Esophagus (tissue), 2 donors: ENCODE measurements around the gene MT1HL1. TPM values are rescaled to one million over a fixed set of nuclear protein-coding genes. Genes with fewer than 3 reads are reported as not detected.

Experiments used
- H3K27ac ChIP-seq, 2 donors: one replicate each; pipeline ENCODE4 v1.5.1; 2013; ENCODE audit warnings: low read depth in 2 of 2, mild to moderate bottlenecking in 2 of 2, inconsistent platforms in 1 of 2, low read length in 1 of 2, moderate library complexity in 1 of 2
- H3K27me3 ChIP-seq, 2 donors: one replicate each; pipeline ENCODE4 v1.6.1; 2013; ENCODE audit warnings: low read length in 2 of 2, control low read depth in 1 of 2, mild to moderate bottlenecking in 1 of 2; ENCODE audit not compliant: insufficient read depth in 2 of 2, control insufficient read depth in 1 of 2
- H3K36me3 ChIP-seq, 2 donors: one replicate each; pipeline ENCODE4 v1.6.1; 2013; ENCODE audit warnings: low read length in 1 of 2; ENCODE audit not compliant: control insufficient read depth in 2 of 2, insufficient read depth in 2 of 2
- H3K4me1 ChIP-seq, 2 donors: one replicate each; pipeline ENCODE4 v1.6.1; 2013; ENCODE audit warnings: low read length in 1 of 2; ENCODE audit not compliant: control insufficient read depth in 2 of 2, insufficient read depth in 2 of 2
- H3K4me3 ChIP-seq, 2 donors: one replicate each; pipeline ENCODE4 v1.5.1; 2013; ENCODE audit warnings: low read length in 2 of 2, mild to moderate bottlenecking in 2 of 2, low read depth in 1 of 2, moderate library complexity in 1 of 2
- H3K9me3 ChIP-seq, 2 donors: one replicate each; pipeline ENCODE4 v1.6.1; 2013; ENCODE audit warnings: mild to moderate bottlenecking in 2 of 2, low read depth in 1 of 2, low read length in 1 of 2, moderate library complexity in 1 of 2; ENCODE audit not compliant: control insufficient read depth in 2 of 2, insufficient read depth in 1 of 2
- WGBS, 2 donors: extraction: QIAGEN DNeasy Blood & Tissue Kit; methylation state at CpG; one replicate each; pipeline ENCODE4 v1.1.7; 2013; 5-methylcytosine and 5-hydroxymethylcytosine counted together
- polyA plus RNA-seq, 2 donors: library from polyadenylated mRNA; stranded (reverse); fragments of 200-250 nt; gene quantifications; one replicate each; pipeline ENCODE4 v1.2.3, GENCODE V29; 2013
- donor health status: healthy with polysubstance abuse.
- donor health status: Bipolar disorder and iron deficiency.

The MT1HL1 gene
- polyA plus RNA-seq, 2 donors = not detected

DNA sequence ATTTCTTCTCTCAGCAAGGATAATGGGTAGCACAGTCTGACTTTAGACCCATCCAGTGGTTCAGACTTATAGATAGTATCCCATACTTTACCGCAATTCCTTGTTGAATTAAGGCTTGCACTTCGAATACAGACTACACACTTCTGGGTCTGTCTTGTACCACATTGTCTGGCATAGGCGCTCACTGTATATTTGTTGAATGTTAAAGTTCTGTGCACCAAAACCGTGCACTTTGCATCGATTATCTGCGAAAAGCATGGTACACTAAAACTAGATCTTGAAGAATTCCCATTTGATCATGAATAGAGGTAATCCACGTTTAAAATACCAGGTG lies 37.2 kb upstream of the MT1HL1 start:
- no peaks in the 10 kb centered on the region for H3K36me3 ChIP-seq
- no peaks in the 10 kb centered on the region for H3K9me3 ChIP-seq
- peaks cover 0 to 10% of the 10 kb centered on the region in 2 donors for H3K27me3 ChIP-seq
- no peak overlapping the region for H3K27ac ChIP-seq
- 14 to 17% methylated on average over 7 of the region's 7 CpGs for WGBS, 2 donors
- H3K4me1 ChIP-seq = peaks cover 0 to 10% of the 10 kb centered on the region in 2 donors
- peak overlapping the region in 1 of 2 donors; percentile 42 for H3K4me3 ChIP-seq

DNA sequence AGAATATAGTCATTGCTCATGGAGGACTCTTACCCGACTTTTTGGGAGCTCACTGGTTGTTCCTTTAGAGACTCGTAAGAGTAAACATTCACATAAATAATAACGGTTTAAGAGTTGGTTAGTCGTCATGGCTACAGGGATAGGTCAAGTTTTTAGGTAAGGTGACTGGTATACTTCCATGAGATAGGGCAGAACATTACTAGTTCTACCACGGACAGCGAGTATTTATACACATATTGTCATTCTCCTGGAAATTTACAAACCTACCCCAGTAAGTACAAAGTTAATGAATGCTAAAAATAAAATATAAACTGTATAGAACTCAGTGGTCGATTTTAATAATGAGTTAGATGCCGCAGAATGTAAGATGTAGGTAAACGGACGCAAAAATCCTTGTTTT lies 36.6 kb upstream of the MT1HL1 start:
- H3K27me3 ChIP-seq = peaks cover 0 to 10% of the 10 kb centered on the region in 2 donors
- no peak overlapping the region for H3K27ac ChIP-seq
- peaks cover 0 to 10% of the 10 kb centered on the region in 2 donors for H3K4me1 ChIP-seq
- no peaks in the 10 kb centered on the region for H3K36me3 ChIP-seq
- no peak overlapping the region for H3K4me3 ChIP-seq
- WGBS, 2 donors = 65 to 69% methylated on average over 10 of the region's 10 CpGs
- no peaks in the 10 kb centered on the region for H3K9me3 ChIP-seq

DNA sequence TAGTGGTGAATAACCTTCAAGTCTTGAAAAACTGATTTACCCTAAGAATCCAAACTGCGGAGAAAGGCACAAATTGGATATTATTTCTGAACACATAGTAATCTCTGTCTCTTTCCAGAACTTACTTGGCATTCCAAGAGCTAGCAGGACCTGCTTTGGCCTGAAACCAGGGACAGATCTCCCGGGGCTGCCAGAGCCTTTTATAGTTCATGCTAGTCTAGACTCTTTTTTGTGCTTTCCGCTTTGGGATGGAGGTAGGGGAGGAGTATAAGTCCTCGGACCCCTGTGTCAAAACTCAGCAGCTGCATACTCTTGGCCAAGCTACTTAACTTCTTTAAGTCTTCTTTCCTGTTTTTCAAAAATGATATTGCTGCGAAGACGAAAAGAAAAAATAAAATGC lies 34.0 kb upstream of the MT1HL1 start:
- Histone ChIP-seq H3K27ac (no peak overlapping the region), H3K4me3 (no peak overlapping the region), H3K27me3 (peaks cover 0 to 10% of the 10 kb centered on the region in 2 donors), H3K9me3 (no peaks in the 10 kb centered on the region), H3K36me3 (no peaks in the 10 kb centered on the region), H3K4me1 (peaks cover 0 to 10% of the 10 kb centered on the region in 2 donors)
- WGBS, 2 donors = 83 to 86% methylated on average over 6 of the region's 6 CpGs

DNA sequence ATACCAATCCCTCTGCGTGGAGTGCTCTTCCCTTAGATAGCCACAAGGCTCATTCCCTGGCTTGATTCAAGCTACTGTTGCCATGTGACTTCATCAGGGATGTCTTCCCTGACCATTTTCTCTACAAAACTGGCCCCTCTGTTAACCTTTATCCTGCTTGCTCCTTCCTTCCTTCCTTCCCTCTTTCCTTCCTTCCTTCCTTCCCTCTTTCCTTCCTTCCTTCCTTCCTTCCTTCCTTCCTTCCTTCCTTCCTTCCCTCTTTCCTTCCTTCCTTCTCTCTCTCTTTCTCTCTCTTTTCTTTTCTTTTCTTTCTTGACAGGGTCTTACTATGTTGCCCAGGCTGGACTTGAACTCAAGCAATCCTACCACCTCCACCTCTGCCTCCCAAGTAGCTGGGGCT lies 31.5 kb upstream of the MT1HL1 start:
- H3K27me3 ChIP-seq = peaks cover 0 to 1% of the 10 kb centered on the region in 2 donors
- 92 to 94% methylated on average over 1 of the region's 1 CpG for WGBS, 2 donors

DNA sequence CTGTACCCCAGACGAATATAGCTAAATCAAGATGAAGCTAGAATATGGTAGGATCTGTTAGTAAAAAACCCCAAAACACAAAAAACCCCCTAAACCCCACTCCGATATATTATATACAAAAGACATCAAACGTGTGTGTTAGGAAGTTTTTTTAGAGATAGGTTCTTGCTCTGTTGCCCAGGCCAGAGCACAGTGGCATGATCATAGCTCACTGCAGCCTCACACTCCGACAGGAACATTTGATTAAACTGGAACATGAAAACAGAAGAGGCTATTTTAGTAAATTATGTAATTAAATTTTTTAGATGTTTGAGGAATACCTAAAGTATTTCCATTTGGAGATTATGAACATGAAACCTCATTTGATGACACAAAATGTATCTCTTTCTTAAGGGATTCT lies 29.6 kb upstream of the MT1HL1 start:
- no peak overlapping the region for H3K4me3 ChIP-seq
- no peaks in the 10 kb centered on the region for H3K9me3 ChIP-seq
- WGBS, 2 donors = 62 to 67% methylated on average over 4 of the region's 4 CpGs
- no peaks in the 10 kb centered on the region for H3K27me3 ChIP-seq
- H3K27ac ChIP-seq = no peak overlapping the region
- no peaks in the 10 kb centered on the region for H3K36me3 ChIP-seq
- H3K4me1 ChIP-seq = no peaks in the 10 kb centered on the region

More for the DNA sequence above, 31.5 kb upstream of the MT1HL1 start:
- H3K36me3 ChIP-seq = no peaks in the 10 kb centered on the region
- no peak overlapping the region for H3K4me3 ChIP-seq
- no peaks in the 10 kb centered on the region for H3K9me3 ChIP-seq
- no peaks in the 10 kb centered on the region for H3K4me1 ChIP-seq
- no peak overlapping the region for H3K27ac ChIP-seq

DNA sequence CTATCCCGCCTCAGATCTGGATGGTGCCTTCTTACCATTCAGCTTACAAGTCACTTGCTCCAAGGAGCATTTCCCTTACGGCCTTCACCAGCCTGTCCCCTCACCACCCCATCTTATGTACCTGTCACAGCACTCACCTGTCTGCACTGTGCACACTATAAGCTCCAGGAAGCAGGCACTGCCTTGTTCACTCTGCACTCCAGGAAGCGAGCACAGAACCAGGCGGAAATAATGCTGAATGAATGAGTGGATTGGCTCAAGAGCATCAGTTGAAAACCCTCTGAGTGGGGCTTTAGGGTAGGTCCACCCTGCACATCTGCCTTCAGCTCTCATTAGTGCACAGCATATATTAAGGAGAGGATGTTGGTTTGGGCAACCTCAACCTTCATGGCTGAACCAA lies 28.8 kb upstream of the MT1HL1 start:
- Histone ChIP-seq H3K36me3 (no peaks in the 10 kb centered on the region), H3K27ac (no peak overlapping the region), H3K9me3 (no peaks in the 10 kb centered on the region), H3K27me3 (no peaks in the 10 kb centered on the region), H3K4me3 (no peak overlapping the region), H3K4me1 (no peaks in the 10 kb centered on the region)
- WGBS, 2 donors = 89 to 93% methylated on average over 4 of the region's 4 CpGs

DNA sequence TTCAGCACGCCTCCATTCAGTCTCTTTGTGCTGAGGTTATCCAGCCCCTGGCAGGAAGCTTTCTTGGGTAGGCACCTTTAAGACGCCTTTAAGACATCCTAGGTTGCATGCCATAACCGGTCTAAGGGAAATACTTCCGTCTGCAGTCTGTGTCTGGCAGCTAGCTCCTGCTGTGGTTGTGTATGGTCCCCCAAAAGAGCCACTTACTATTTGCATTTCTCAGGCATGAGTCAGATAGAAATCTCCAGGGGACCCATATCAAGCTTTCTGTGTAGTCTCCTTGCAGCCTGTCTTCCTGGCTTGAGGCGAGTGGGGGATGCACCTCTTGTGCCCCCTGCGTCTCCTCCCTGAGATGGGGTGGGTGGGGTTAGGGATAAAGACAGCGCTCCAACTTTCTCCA lies 27.8 kb upstream of the MT1HL1 start:
- no peaks in the 10 kb centered on the region for H3K27me3 ChIP-seq
- no peaks in the 10 kb centered on the region for H3K4me1 ChIP-seq
- H3K9me3 ChIP-seq = no peaks in the 10 kb centered on the region
- no peaks in the 10 kb centered on the region for H3K36me3 ChIP-seq
- H3K4me3 ChIP-seq = no peak overlapping the region
- WGBS, 2 donors = 23 to 28% methylated on average over 7 of the region's 7 CpGs
- H3K27ac ChIP-seq = no peak overlapping the region

DNA sequence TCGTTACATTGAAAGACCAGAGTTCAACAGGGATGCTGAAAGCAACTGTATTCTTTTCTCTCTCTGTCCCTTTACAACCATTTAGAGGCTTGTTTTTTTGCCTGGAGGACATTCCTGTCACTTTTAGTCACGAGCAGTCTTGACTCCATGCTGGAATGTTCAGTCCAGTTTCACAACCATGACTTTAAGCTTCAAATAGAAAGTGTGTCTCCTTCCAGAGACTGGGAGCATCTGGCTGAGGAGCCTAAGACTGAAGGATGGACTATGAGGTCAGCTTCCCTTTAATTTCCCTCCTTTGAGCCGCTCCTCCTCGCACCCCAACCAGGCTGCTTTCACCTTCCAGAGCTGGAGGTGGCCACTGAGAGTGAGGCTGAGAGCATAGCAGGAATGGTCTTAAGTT lies 27.2 kb upstream of the MT1HL1 start:
- Histone ChIP-seq H3K4me1 (no peaks in the 10 kb centered on the region), H3K9me3 (no peaks in the 10 kb centered on the region), H3K4me3 (no peak overlapping the region), H3K27ac (no peak overlapping the region), H3K27me3 (no peaks in the 10 kb centered on the region), H3K36me3 (no peaks in the 10 kb centered on the region)
- 55 to 68% methylated on average over 4 of the region's 4 CpGs for WGBS, 2 donors

DNA sequence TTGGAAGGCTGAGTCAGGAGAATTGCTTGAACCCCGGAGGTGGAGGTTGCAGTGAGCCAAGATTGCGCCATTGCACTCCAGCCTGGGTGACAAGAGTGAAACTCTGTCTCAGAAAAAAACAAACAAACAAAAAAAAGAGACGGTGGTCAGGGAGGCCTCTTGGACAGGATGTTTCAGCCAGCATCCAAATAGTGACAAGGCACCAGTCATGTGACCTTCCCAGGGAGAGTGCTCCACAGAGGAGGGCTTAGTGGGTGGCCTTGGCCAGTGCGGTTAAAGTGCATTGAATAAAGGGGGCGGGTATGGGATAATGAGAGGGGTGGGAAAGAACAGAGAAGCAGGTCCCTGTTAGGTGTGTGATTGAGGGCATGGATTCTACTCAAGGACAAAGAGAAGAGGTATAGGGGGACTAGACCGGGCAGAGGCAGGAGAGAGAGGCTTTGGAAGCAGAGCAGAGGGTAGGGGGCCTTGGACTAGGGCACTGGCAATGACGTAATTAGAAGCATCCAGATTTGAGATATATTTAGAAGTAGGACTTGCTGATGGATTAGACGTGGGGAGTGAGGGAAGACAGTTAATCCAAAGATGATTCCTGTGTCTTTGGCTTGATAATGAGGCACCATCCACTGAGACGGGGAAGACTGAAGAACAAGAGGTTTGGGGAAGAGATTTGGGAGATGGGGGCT lies 25.8 kb upstream of the MT1HL1 start:
- 74% methylated on average over 9 of the region's 9 CpGs for WGBS, 2 donors
- H3K27me3 ChIP-seq = no peaks in the 10 kb centered on the region
- no peaks in the 10 kb centered on the region for H3K9me3 ChIP-seq
- H3K4me3 ChIP-seq = no peak overlapping the region
- no peaks in the 10 kb centered on the region for H3K4me1 ChIP-seq
- no peak overlapping the region for H3K27ac ChIP-seq
- no peaks in the 10 kb centered on the region for H3K36me3 ChIP-seq

DNA sequence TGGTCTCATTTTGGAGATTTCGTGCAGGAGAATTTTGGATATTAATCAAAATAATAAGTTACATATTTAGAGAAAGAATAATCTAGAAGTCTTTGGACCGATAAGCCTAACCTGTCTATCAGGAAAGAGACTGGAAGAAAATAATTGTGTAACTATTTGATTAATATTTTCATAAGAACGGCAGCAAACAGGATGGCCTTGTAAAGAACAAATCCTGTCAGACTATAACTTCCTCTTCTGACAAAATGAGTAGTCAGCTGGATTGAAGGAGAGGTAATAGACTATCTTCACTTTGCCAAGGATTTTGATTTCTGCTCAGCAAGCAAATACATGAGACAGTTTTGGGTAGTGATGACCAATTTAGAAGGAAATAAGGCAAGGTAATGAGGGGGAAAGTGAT lies 25.0 kb upstream of the MT1HL1 start:
- Histone ChIP-seq H3K27me3 (no peaks in the 10 kb centered on the region), H3K9me3 (no peaks in the 10 kb centered on the region), H3K36me3 (no peaks in the 10 kb centered on the region), H3K27ac (no peak overlapping the region), H3K4me3 (no peak overlapping the region), H3K4me1 (no peaks in the 10 kb centered on the region)
- WGBS, 2 donors = 63 to 73% methylated on average over 3 of the region's 3 CpGs
